HepG2 (cell line): ENCODE data around the gene MAPK6. TPM values are rescaled to one million over a fixed set of nuclear protein-coding genes. Genes with fewer than 3 reads are reported as not detected.

Source experiments
- AHR ChIP-seq: IDR thresholded peaks from 2 replicates; pipeline ENCODE4 v1.6.1; 2018; ENCODE audit warnings: missing genetic modification reagents, missing compliant biosample characterization
- FOXA3 ChIP-seq: IDR thresholded peaks from 2 replicates; pipeline ENCODE4 v1.6.1; 2016; ENCODE audit warnings: missing genetic modification reagents, missing compliant biosample characterization
- FOXJ3 ChIP-seq: sonication (generic); formaldehyde crosslinking; IDR thresholded peaks from 2 replicates; pipeline ENCODE4 v1.4.0; 2020; ENCODE audit warnings: missing genetic modification reagents, mild to moderate bottlenecking, borderline replicate concordance
- KDM6A ChIP-seq: IDR thresholded peaks from 2 replicates; pipeline ENCODE4 v1.6.1; 2016; ENCODE audit warnings: low read depth
- NFIC ChIP-seq: IDR thresholded peaks from 2 replicates; pipeline ENCODE4 v1.6.1; 2012; ENCODE audit warnings: mild to moderate bottlenecking, low read length, inconsistent platforms
- NFYC ChIP-seq: IDR thresholded peaks from 2 replicates; pipeline ENCODE4 v1.6.1; 2016; ENCODE audit warnings: missing genetic modification reagents, missing compliant biosample characterization
- NR2F6 ChIP-seq, 2 experiments: IDR thresholded peaks; 2 replicates each; pipeline ENCODE4 v1.6.1; 2016; ENCODE audit warnings: antibody characterized with exemption in 1 of 2, mild to moderate bottlenecking in 1 of 2
- RARA ChIP-seq: IDR thresholded peaks from 2 replicates; pipeline ENCODE4 v1.6.1; 2016; ENCODE audit warnings: missing genetic modification reagents, missing compliant biosample characterization
- RBM22 ChIP-seq: fragments of 200-400 bp; formaldehyde crosslinking; optimal IDR thresholded peaks from 2 replicates; pipeline ENCODE3; 2017; ENCODE audit warnings: mild to moderate bottlenecking, low read length, moderate library complexity
- SOX6 ChIP-seq, 2 experiments: fragments of 450-650 bp in 1 of 2; sonication (generic) in 1 of 2; formaldehyde crosslinking in 1 of 2; IDR thresholded peaks; 2 replicates each; pipeline versions ENCODE4 v1.4.0 to v1.6.1; 2017 to 2020; ENCODE audit warnings: antibody characterized with exemption in 1 of 2, mild to moderate bottlenecking in 1 of 2, missing genetic modification reagents in 1 of 2
- SP5 ChIP-seq: IDR thresholded peaks from 2 replicates; pipeline ENCODE4 v1.6.1; 2016; ENCODE audit warnings: low read depth, borderline replicate concordance
- TARDBP ChIP-seq: sonication (generic); formaldehyde crosslinking; IDR thresholded peaks from 2 replicates; pipeline ENCODE4 v1.8.0; 2022; ENCODE audit warnings: mild to moderate bottlenecking, missing genetic modification reagents
- THAP11 ChIP-seq: IDR thresholded peaks from 2 replicates; pipeline ENCODE4 v1.6.1; 2016; ENCODE audit warnings: missing biosample characterization, missing genetic modification reagents
- ZFP36L1 ChIP-seq: sonication (generic); formaldehyde crosslinking; IDR thresholded peaks from 2 replicates; pipeline ENCODE4 v1.8.0; 2022; ENCODE audit warnings: mild to moderate bottlenecking, missing genetic modification reagents, moderate library complexity
- ZNF17 ChIP-seq: sonication (generic); formaldehyde crosslinking; IDR thresholded peaks from 2 replicates; pipeline ENCODE4 v1.5.0; 2020; ENCODE audit warnings: mild to moderate bottlenecking, missing genetic modification reagents
- ZNF292 ChIP-seq: sonication (generic); formaldehyde crosslinking; IDR thresholded peaks from 2 replicates; pipeline ENCODE4 v1.8.1; 2022; ENCODE audit warnings: mild to moderate bottlenecking, low read depth, missing genetic modification reagents, borderline replicate concordance
- ZNF34 ChIP-seq: sonication (generic); formaldehyde crosslinking; IDR thresholded peaks from 2 replicates; pipeline ENCODE4 v1.4.0; 2020; ENCODE audit warnings: mild to moderate bottlenecking, missing genetic modification reagents, borderline replicate concordance
- ZNF564 ChIP-seq: sonication (generic); formaldehyde crosslinking; IDR thresholded peaks from 2 replicates; pipeline ENCODE4 v1.8.1; 2023; ENCODE audit warnings: mild to moderate bottlenecking, missing genetic modification reagents
- ZNF674 ChIP-seq: sonication (generic); formaldehyde crosslinking; IDR thresholded peaks from 2 replicates; pipeline ENCODE4 v1.5.0; 2020; ENCODE audit warnings: low read depth, mild to moderate bottlenecking, missing genetic modification reagents
- ZNF782 ChIP-seq: sonication (generic); formaldehyde crosslinking; IDR thresholded peaks from 2 replicates; pipeline ENCODE4 v1.4.0; 2020; ENCODE audit warnings: missing genetic modification reagents, mild to moderate bottlenecking, borderline replicate concordance
- polyA plus RNA-seq, 8 experiments: library from polyadenylated mRNA; depleted of rRNA in 3 of 8; stranded (reverse) in 7 of 8; unstranded in 1 of 8; fragments of >200 nt; fragmentation: Illumina TruSeq in 4 of 8; extraction: Trizol in 4 of 8; gene quantifications; 2 replicates each; pipeline versions ENCODE4 v1.2.1 to v1.2.3, GENCODE V29; 2011 to 2016; ENCODE audit warnings: low read depth in 4 of 8, missing spikeins in 1 of 8, mixed read lengths in 1 of 8; ENCODE audit not compliant: insufficient read depth in 1 of 8
- total RNA-seq, 5 experiments: library from RNA; depleted of rRNA; stranded (reverse); fragments of >200 nt; fragmentation: Illumina TruSeq; extraction: Trizol; gene quantifications; 2 replicates each; pipeline ENCODE4 v1.2.3, GENCODE V29; 2016; ENCODE audit warnings: low read depth in 1 of 5
- TF ChIP-seq, protein P1 (sequence below): sonication (generic); formaldehyde crosslinking; IDR thresholded peaks from 2 replicates; pipeline ENCODE4 v1.4.0; 2020; ENCODE audit warnings: missing genetic modification reagents
- TF ChIP-seq, protein P2 (sequence below): IDR thresholded peaks from 2 replicates; pipeline ENCODE4 v1.4.0; 2020; ENCODE audit warnings: mild to moderate bottlenecking, missing genetic modification reagents
- TF ChIP-seq, protein P3 (sequence below): sonication (generic); formaldehyde crosslinking; IDR thresholded peaks from 2 replicates; pipeline ENCODE4 v1.8.0; 2022; ENCODE audit warnings: mild to moderate bottlenecking, missing genetic modification reagents, moderate library complexity

The MAPK6 gene
- total and polyA plus RNA-seq, 2 of the 13 experiments (the other 11 are each of a cell fraction or from before 2014, with no cell fraction given): 89.5 to 99.7 TPM

DNA sequence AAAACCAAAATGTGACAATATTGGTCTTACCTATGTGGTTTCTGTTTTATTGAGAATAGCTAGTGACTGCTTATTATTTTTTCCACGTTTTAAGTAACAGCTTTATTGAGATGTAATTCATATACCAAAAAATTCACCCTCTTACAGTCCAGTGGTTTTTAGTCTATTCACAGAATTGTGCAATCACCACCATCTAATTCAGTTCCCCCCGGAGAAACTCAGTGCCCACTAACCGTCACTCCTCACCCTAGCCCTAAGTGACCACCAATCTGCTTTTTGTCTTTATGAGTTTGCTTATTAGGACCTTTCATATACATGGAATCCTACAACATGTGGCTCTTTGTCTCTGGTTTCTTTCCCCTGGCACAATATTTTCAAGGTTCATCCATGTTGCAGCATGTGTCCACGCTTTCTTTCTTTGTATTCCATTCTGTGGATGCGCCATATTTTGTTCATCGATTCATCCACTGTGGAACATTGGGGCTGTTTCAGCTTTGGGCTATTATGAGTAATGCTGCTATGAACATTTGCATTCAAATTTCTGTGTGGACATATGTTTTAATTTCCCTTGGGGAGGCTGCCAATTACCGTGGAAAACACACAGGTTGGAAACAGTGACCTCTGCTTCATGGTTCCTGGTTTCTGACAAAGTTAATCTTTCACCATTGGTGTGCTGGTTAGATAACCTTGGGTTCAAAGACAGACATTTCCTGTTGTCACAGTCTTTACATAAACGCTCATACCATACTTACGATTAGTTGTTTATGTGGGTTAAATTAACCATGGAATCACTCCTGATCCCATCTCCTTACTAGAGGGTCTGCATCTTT is 96.8 kb downstream of the MAPK6 start (continued):
- TF ChIP-seq, protein P1, sequence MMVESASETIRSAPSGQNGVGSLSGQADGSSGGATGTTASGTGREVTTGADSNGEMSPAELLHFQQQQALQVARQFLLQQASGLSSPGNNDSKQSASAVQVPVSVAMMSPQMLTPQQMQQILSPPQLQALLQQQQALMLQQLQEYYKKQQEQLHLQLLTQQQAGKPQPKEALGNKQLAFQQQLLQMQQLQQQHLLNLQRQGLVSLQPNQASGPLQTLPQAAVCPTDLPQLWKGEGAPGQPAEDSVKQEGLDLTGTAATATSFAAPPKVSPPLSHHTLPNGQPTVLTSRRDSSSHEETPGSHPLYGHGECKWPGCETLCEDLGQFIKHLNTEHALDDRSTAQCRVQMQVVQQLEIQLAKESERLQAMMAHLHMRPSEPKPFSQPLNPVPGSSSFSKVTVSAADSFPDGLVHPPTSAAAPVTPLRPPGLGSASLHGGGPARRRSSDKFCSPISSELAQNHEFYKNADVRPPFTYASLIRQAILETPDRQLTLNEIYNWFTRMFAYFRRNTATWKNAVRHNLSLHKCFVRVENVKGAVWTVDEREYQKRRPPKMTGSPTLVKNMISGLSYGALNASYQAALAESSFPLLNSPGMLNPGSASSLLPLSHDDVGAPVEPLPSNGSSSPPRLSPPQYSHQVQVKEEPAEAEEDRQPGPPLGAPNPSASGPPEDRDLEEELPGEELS (CRISPR knock-in tag): peak; percentile 89
- TF ChIP-seq RBM22: no peak
- TF ChIP-seq AHR (CRISPR knock-in tag): no peak
- TF ChIP-seq, protein P2, sequence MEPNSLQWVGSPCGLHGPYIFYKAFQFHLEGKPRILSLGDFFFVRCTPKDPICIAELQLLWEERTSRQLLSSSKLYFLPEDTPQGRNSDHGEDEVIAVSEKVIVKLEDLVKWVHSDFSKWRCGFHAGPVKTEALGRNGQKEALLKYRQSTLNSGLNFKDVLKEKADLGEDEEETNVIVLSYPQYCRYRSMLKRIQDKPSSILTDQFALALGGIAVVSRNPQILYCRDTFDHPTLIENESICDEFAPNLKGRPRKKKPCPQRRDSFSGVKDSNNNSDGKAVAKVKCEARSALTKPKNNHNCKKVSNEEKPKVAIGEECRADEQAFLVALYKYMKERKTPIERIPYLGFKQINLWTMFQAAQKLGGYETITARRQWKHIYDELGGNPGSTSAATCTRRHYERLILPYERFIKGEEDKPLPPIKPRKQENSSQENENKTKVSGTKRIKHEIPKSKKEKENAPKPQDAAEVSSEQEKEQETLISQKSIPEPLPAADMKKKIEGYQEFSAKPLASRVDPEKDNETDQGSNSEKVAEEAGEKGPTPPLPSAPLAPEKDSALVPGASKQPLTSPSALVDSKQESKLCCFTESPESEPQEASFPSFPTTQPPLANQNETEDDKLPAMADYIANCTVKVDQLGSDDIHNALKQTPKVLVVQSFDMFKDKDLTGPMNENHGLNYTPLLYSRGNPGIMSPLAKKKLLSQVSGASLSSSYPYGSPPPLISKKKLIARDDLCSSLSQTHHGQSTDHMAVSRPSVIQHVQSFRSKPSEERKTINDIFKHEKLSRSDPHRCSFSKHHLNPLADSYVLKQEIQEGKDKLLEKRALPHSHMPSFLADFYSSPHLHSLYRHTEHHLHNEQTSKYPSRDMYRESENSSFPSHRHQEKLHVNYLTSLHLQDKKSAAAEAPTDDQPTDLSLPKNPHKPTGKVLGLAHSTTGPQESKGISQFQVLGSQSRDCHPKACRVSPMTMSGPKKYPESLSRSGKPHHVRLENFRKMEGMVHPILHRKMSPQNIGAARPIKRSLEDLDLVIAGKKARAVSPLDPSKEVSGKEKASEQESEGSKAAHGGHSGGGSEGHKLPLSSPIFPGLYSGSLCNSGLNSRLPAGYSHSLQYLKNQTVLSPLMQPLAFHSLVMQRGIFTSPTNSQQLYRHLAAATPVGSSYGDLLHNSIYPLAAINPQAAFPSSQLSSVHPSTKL: peak; percentile 82
- no peak for TF ChIP-seq ZNF564 (CRISPR knock-in tag)
- peak; percentile 59; the same call in 1 of the 2 replicates for TF ChIP-seq FOXJ3
- no peak for TF ChIP-seq ZNF17 (CRISPR knock-in tag)
- 0 out of 2 replicates have a peak, but pooled peaks have one; percentile 10 for TF ChIP-seq NFYC (CRISPR knock-in tag)
- TF ChIP-seq SP5 (CRISPR knock-in tag): peak; percentile 30; the same call in 1 of the 2 replicates
- TF ChIP-seq ZNF292: no peak
- TF ChIP-seq TARDBP (CRISPR knock-in tag): peak; percentile 53; the same call in 1 of the 2 replicates
- TF ChIP-seq ZNF782 (CRISPR knock-in tag): no peak
- 0 out of 2 replicates have a peak, but pooled peaks have one; percentile 44 for TF ChIP-seq ZNF34 (CRISPR knock-in tag)
- TF ChIP-seq KDM6A: peak; percentile 70; the same call in 1 of the 2 replicates
- peak; percentile 90 for TF ChIP-seq RARA (CRISPR knock-in tag)
- TF ChIP-seq NFIC: peak; percentile 62
- no peak for TF ChIP-seq SOX6 (IDR thresholded peaks at IDR 0.05)
- peak; percentile 43 for TF ChIP-seq SOX6 (CRISPR knock-in tag; IDR thresholded peaks at IDR 0.05)
- peak; percentile 85 for TF ChIP-seq NR2F6 (IDR thresholded peaks at IDR 0.05)
- TF ChIP-seq NR2F6 (CRISPR knock-in tag; IDR thresholded peaks at IDR 0.05): peak; percentile 90; the same call in 1 of the 2 replicates
- peak; percentile 13; the same call in 1 of the 2 replicates for TF ChIP-seq ZFP36L1 (CRISPR knock-in tag)
- no peak for TF ChIP-seq ZNF674 (CRISPR knock-in tag)
- TF ChIP-seq FOXA3 (CRISPR knock-in tag): peak; percentile 85
- TF ChIP-seq, protein P3, sequence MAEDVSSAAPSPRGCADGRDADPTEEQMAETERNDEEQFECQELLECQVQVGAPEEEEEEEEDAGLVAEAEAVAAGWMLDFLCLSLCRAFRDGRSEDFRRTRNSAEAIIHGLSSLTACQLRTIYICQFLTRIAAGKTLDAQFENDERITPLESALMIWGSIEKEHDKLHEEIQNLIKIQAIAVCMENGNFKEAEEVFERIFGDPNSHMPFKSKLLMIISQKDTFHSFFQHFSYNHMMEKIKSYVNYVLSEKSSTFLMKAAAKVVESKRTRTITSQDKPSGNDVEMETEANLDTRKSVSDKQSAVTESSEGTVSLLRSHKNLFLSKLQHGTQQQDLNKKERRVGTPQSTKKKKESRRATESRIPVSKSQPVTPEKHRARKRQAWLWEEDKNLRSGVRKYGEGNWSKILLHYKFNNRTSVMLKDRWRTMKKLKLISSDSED (CRISPR knock-in tag): no peak
- peak; percentile 58 for TF ChIP-seq THAP11 (CRISPR knock-in tag)
